HG02870 (cell line): ENCODE data around the gene CLEC18B.
A peak's percentile ranks its signal among the peaks of the same experiment; 100 is the strongest.
"Not testable (repeated sequence)": the region's sequence is repeated elsewhere in the genome, so short reads cannot be mapped to it uniquely, and the experiment has no call there.

Experiments
- ATAC-seq: cut with Tn5 transposase; IDR thresholded peaks from one replicate; pipeline ENCODE4 v1.9.1; 2021; ENCODE audit warnings: mild to moderate bottlenecking, moderate library complexity; ENCODE audit not compliant: unreplicated experiment

CLEC18B gene

GRCh38 chr16:74409185-74409981 is 11.9 kb downstream of the CLEC18B start:
- ATAC-seq = not testable (repeated sequence)

DNA sequence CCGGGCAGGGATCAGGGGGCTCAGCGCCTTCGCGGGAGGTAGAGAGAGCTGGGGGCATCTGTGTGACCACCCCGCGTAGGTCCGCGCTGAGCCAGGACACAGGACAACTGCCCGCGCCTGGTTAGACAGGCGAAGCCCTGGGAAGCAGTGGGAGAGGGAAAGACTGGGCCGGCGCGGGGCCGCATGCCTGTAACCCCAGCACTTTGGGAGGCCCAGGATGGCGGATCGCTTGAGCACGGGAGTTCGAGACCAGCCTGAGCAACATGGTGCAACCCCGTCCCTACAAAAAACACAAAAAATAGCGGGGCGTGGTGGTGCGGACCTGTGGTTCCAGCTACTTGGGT is 13.9 kb downstream of the CLEC18B start:
- ATAC-seq = not testable (repeated sequence)

- not testable (repeated sequence) for ATAC-seq
Measured at GRCh38 chr16:74406600-74407361, 14.5 kb downstream of the CLEC18B start.

DNA sequence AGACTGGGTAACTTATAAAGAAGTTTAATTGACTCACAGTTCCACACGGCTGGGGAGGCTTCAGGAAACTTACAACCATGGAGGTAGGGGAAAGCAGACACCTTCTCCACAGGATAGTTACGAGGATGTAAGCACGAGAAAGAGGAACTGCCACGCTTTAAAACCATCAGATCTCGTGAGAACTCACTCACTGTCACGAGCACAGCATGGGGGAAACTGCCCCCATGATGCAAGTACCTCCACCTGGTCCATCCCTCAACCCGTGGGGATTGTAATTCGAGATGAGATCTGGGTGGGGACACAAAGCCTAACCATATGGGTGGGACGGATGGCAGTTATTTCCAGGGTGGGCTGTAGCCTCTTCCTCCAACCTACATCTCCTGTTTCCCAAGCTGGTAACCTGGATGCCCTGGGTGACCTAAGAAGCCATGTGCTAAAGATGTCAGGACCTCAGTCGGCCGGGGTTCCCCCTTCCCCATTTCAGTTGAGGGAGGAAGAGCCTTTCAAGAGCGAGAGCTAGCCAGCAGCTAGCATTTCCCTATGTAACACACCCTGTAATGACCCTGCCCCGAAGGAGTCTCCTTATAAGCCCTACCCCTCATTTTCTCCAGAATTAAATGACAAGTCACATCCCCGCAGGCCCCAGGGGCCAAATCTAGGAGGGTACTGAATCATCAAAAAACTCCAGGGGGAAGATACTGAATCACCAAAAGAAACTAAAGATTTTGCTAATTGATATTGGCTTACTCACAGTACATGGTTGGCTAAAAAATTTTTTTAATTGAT is 16.9 kb downstream of the CLEC18B start:
- ATAC-seq = not testable (repeated sequence)

DNA sequence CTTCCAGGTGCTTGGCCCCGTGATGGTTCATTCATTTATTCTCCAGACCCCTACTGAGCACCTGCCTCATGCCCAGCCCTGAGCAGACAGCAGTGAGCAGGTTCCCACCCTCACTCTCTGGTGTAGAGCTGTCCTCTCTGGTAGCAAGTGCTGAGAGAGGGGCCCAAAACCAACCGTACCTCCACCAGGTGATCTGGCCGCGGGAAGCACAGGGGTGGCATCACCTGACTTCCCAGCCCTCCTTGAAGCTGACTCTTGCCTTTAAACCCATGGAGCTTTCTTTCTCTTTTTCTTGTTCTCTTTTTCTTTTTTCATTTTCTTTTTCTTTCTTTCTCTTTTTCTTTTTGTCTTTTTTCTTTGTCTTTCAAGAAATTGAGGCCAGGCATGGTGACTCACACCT is 21.0 kb downstream of the CLEC18B start:
- not testable (repeated sequence) for ATAC-seq

DNA sequence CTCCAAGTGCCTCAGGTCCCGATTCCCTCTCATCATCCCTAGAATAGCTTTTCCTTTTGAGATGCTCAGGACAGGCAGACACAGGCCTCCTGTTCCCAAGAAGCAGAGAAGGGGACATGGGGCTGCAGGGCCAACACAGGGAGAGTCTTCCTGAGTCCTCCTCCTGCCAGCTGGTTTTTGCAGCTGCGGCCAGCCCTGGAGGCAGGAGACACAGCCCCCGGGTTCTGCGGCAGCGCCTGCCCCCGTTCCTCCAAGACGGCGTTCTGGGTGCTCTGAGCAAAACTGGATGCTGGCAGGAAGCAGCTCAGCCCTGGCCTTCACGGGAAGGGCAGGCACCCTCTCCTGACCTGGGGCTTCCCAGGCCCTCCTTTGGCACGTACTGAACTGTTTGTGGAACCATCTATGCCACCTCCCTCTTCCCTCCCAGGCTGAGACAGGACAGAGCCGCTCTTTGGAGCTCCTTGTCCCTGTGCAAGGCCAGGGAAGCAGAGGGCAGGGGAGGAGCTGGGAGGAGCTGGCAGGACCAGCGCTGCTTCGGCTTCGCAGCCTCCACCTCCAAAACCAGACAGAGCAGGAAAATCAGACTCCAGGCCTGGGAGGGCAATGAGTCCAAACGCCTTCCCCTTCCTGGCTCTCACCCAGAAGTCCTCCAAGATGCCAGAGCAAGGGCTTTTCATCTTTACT is 22.9 kb downstream of the CLEC18B start:
- ATAC-seq = not testable (repeated sequence)

DNA sequence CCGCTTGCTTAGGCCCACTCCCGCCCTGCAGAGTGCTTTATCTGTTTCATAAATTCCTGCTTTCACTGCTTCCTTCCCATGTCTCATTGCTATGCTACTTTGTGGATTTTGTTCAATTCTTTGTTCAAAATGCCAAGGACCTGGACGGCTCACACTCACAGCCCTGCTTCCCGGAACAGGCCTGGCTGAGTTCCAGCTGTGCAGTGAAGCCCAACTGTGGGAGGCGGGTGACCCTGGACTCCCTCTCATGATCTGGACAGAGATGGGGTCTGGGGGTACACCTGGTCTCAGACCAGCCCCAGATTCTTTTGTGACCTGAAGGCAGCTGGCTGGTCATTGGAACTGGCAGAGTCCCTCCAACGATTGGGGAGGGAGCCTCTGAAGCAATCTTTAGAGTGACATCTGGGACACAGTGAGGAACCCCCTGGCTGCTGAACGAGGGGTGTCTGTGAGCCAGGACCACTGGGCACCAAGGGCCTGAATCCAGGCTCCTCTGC is 24.7 kb downstream of the CLEC18B start:
- not testable (repeated sequence) for ATAC-seq

DNA sequence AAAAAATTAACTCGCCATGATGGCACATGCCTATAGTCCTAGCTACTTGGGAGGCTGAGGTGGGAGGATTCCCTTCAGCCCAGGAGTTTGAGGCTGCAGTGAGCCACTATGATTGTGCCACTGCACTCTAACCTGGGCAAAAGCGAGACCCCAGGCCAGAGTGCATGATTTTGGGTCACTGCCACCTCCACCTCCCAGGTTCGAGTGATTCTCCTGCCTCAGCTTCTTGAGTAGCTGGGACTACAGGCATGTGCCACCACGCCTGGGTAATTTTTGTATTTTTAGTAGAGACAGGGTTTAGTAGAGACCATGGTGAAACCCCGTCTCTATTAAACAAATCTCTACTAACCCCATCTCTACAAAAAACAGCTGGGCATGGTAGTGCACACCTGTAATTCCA is 26.7 kb downstream of the CLEC18B start:
- not testable (repeated sequence) for ATAC-seq

GRCh38 chr16:74394131-74394530 is 27.1 kb downstream of the CLEC18B start:
- not testable (repeated sequence) for ATAC-seq

- ATAC-seq = not testable (repeated sequence)
Measured at GRCh38 chr16:74391454-74392050, 29.7 kb downstream of the CLEC18B start.

- not testable (repeated sequence) for ATAC-seq
Measured at GRCh38 chr16:74382339-74383034, 38.8 kb downstream of the CLEC18B start.

DNA sequence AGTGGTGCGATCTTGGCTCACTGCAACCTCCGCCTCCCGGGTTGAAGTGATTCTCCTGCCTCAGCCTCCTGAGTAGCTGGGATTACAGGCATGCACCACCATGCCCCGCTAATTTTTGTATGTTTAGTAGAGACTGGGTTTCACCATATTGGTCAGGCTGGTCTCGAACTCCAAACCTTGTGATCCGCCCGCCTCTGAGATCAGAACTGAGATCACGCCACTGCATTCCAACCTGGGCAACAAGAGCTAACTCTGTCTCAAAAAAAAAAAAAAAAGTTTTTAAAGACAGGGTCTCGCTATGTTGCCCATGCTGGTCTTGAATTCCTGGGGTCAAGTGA is 47.5 kb downstream of the CLEC18B start:
- ATAC-seq = not testable (repeated sequence)

- ATAC-seq = no peak
Measured at GRCh38 chr16:74372953-74373846, 48.1 kb downstream of the CLEC18B start.

GRCh38 chr16:74372369-74372768 is 48.9 kb downstream of the CLEC18B start:
- ATAC-seq = no peak

DNA sequence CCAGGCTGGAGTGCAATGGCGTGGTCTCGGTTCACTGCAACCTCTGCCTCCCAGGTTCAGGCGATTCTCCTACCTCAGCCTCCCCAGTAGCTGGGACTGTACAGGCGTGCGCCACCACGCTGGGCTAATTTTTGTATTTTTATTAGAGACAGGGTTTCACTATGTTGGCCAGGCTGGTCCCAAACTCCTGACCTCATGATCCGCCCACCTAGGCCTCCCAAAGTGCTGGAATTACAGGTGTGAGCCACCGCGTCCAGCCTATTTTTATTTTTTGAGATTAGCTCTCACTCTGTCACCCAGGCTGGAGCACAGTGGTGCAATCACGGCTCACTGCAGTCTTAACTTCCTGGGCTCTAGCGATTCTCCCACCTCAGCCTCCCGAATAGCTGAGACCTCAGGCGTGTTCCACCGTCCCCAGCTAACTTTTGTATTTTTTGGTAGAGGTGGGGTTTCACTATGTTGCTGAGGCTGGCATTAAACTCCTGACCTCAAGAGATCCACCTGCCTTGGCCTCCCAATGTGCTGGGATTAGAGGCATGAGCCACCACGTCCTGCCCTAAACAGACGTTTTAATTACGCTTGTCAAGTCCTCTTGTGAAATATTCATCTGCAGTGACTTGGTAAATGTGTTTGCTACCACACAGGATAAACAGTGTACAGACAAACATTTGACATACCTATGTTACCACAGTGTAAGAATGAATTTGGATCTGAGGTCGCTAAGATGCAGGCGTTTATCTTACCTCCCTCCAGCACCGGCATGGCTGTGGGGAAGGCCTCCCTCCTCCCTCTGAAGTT is 50.7 kb downstream of the CLEC18B start:
- ATAC-seq = not testable (repeated sequence)

DNA sequence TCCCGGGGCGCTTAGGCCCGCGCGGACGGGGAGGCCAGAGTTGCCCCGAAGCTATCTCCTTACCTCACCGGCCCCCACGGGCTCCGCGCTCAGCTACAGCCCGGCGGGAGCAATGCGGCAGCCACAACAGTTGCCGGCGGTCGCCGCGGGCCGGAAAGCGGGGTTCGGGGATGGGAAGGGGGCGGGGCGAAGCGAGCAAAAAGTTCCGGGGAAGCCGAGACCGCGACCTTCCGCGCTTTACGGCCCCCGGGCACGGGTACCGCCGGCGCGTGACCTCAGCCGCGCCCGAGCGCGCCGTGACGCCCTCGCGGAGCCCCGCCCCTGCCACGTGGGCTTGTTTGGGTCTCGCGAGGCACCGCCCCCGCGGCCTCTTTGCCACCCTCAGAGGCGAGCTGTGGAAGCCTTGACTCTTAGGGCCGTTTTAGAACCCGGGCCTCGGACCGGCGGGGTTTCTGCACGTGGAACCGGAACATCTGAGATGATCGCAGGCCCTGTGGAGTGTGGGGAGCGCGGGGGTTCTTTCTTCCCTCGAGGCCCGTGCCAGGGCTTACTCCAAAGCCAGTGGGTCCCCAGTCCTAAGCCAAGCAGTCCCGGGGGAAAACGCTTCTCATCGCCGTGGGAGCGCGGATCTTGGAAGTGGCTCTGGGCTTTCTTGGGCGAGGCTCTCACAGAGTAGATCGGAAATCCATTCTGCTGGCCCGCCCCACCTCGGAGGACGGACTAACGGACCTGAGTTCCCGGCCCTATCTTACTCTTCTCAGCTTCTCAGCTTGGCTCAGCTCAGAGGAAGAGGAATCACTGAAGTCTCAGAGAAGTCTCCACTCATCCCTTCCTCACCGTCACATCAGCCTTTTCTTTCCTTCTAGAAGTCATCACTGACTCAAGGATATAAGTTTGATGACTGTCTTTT is 53.0 kb downstream of the CLEC18B start:
- ATAC-seq = peak; percentile 95

- peak; percentile 41 for ATAC-seq
Measured at GRCh38 chr16:74367469-74368001, 53.7 kb downstream of the CLEC18B start.
